ENCODE measurements around the gene ZFYVE21. TPM values are rescaled to one million over a fixed set of nuclear protein-coding genes. Genes with fewer than 3 reads are reported as not detected.

The ZFYVE21 gene
- total RNA-seq, result 10 to 100 TPM; 40.3 to 81.2 (median 59.0) TPM

GRCh38 chr14:103715052-103716000 is at the start of gene ZFYVE21, which contains the start of gene XRCC3:
TSS of gene ZFYVE21 (plus strand) at chr14:103715810. CDS start at chr14:103715842, 32 bp downstream.
TSS of gene XRCC3 (minus strand) at chr14:103715451. CDS start at chr14:103711087, 4,364 bp downstream.
- H3K9me3 ChIP-seq, result no peaks in the 10 kb centered on the region
- no peaks in the 10 kb centered on the region for H3K27me3 ChIP-seq
- peak; percentile 69 to 79 for TF ChIP-seq POLR2A (IDR thresholded peaks at IDR 0.05)
- TF ChIP-seq CTCF (IDR thresholded peaks at IDR 0.05), result peak in 1 of 6 experiments; percentile 5
- peak within 1 kb of the TSS; percentile 90 to 99 (median 90) for H3K4me3 ChIP-seq
- H3K27ac ChIP-seq, result peak within 1 kb of the TSS; percentile 80 to 96 (median 88)
- peak; percentile 99 to 100 (median 100) for DNase-seq
- H3K4me1 ChIP-seq, result peaks cover 4 to 70% (median 11%) of the 10 kb centered on the region in 4 donors
- H3K36me3 ChIP-seq, result no peaks in the 10 kb centered on the region

- no peak overlapping the region for H3K27ac ChIP-seq
- peaks cover 0 to 89% (median 0%) of the 10 kb centered on the region in 3 donors for H3K36me3 ChIP-seq
- no peaks in the 10 kb centered on the region for H3K9me3 ChIP-seq
- DNase-seq, result no peak
- TF ChIP-seq POLR2A (IDR thresholded peaks at IDR 0.05) (no peak), CTCF (IDR thresholded peaks at IDR 0.05) (no peak)
- H3K4me1 ChIP-seq, result no peaks in the 10 kb centered on the region
- no peaks in the 10 kb centered on the region for H3K27me3 ChIP-seq
- H3K4me3 ChIP-seq, result no peak overlapping the region
These were observed 47.9 kb upstream of the ZFYVE21 start for GRCh38 chr14:103667671-103668070.

- Histone ChIP-seq H3K4me3 (no peak overlapping the region), H3K4me1 (no peaks in the 10 kb centered on the region), H3K36me3 (peaks cover 0 to 89% (median 0%) of the 10 kb centered on the region in 3 donors), H3K9me3 (no peaks in the 10 kb centered on the region), H3K27ac (no peak overlapping the region), H3K27me3 (no peaks in the 10 kb centered on the region)
- DNase-seq, result no peak
- TF ChIP-seq POLR2A (IDR thresholded peaks at IDR 0.05), result no peak
- TF ChIP-seq CTCF (IDR thresholded peaks at IDR 0.05), result no peak
These were observed 47.5 kb upstream of the ZFYVE21 start for GRCh38 chr14:103668117-103668516.

- Histone ChIP-seq H3K27me3 (no peaks in the 10 kb centered on the region), H3K36me3 (peaks cover 0 to 89% (median 0%) of the 10 kb centered on the region in 3 donors), H3K4me1 (no peaks in the 10 kb centered on the region), H3K9me3 (no peaks in the 10 kb centered on the region), H3K4me3 (no peak overlapping the region), H3K27ac (no peak overlapping the region)
- DNase-seq, result no peak
- no peak for TF ChIP-seq CTCF (IDR thresholded peaks at IDR 0.05)
- no peak for TF ChIP-seq POLR2A (IDR thresholded peaks at IDR 0.05)
These were observed 46.2 kb upstream of the ZFYVE21 start for GRCh38 chr14:103669370-103669769.

- H3K4me1 ChIP-seq, result no peaks in the 10 kb centered on the region
These were observed 43.7 kb upstream of the ZFYVE21 start for GRCh38 chr14:103671911-103672310.

More at GRCh38 chr14:103671911-103672310, 43.7 kb upstream of the ZFYVE21 start:
- TF ChIP-seq POLR2A (IDR thresholded peaks at IDR 0.05) (no peak), CTCF (IDR thresholded peaks at IDR 0.05) (no peak)
- DNase-seq, result no peak
- no peak overlapping the region for H3K27ac ChIP-seq
- no peaks in the 10 kb centered on the region for H3K27me3 ChIP-seq
- no peak overlapping the region for H3K4me3 ChIP-seq
- H3K36me3 ChIP-seq, result peaks cover 0 to 96% (median 6%) of the 10 kb centered on the region in 3 donors
- no peaks in the 10 kb centered on the region for H3K9me3 ChIP-seq
